DND-41 (cell line): ENCODE results near the gene ARHGAP45.
A peak's percentile ranks its signal among the peaks of the same experiment; 100 is the strongest.

Experiments
- ATAC-seq: fragments of 200-7000 bp; cut with Tn5 transposase; 3 replicates; pipeline ENCODE4 v1.9.1; 2021; ENCODE audit warnings: low read depth; ENCODE audit not compliant: insufficient read depth
- DNase-seq: peaks from one replicate; pipeline ENCODE4 v3.0.0-alpha.2; 2020
- H2AFZ ChIP-seq: 2 replicates; pipeline ENCODE4 v1.6.0; 2012; ENCODE audit warnings: low read depth, low read length
- H3K27ac ChIP-seq: 2 replicates; pipeline ENCODE4 v1.5.1; 2012; ENCODE audit warnings: low read length, inconsistent platforms
- H3K27me3 ChIP-seq: fragments of 200-600 bp; sonication (generic); 2 replicates; pipeline ENCODE4 v1.6.0; 2012; ENCODE audit warnings: low read length, mild to moderate bottlenecking, inconsistent platforms; ENCODE audit not compliant: insufficient read depth, poor library complexity
- H3K36me3 ChIP-seq: 2 replicates; pipeline ENCODE4 v1.5.1; 2012; ENCODE audit warnings: low read length, inconsistent platforms; ENCODE audit not compliant: insufficient read depth
- H3K4me1 ChIP-seq: 2 replicates; pipeline ENCODE4 v1.5.1; 2012; ENCODE audit warnings: mild to moderate bottlenecking, low read length; ENCODE audit not compliant: insufficient read depth
- H3K4me2 ChIP-seq: 2 replicates; pipeline ENCODE4 v1.6.0; 2012; ENCODE audit warnings: mild to moderate bottlenecking, moderate library complexity, low read length, inconsistent platforms; ENCODE audit not compliant: insufficient read depth
- H3K4me3 ChIP-seq, 2 experiments: fragments of 200-600 bp in 1 of 2; shearing (Covaris generic) in 1 of 2; 2 replicates each; pipeline ENCODE4 v1.5.1; 2012 to 2016; ENCODE audit warnings: inconsistent platforms in 2 of 2, low read length in 2 of 2, mild to moderate bottlenecking in 2 of 2, low read depth in 1 of 2, moderate library complexity in 1 of 2
- H3K79me2 ChIP-seq: 2 replicates; pipeline ENCODE4 v1.6.0; 2012; ENCODE audit warnings: low read length, inconsistent platforms; ENCODE audit not compliant: insufficient read depth
- H3K9ac ChIP-seq: 2 replicates; pipeline ENCODE4 v1.6.0; 2012; ENCODE audit warnings: low read depth, mild to moderate bottlenecking, inconsistent platforms, low read length, moderate library complexity
- H3K9me3 ChIP-seq: 2 replicates; pipeline ENCODE4 v1.5.1; 2012; ENCODE audit warnings: low read length, moderate library complexity, mild to moderate bottlenecking, inconsistent platforms; ENCODE audit not compliant: insufficient read depth, severe bottlenecking
- H4K20me1 ChIP-seq: 2 replicates; pipeline ENCODE4 v1.6.0; 2012; ENCODE audit warnings: low read length; ENCODE audit not compliant: insufficient read depth
- EZH2 ChIP-seq: IDR thresholded peaks from 3 replicates; pipeline ENCODE4 v1.6.1; 2012; ENCODE audit warnings: borderline replicate concordance, low read depth, mild to moderate bottlenecking, moderate library complexity, low read length, inconsistent platforms; ENCODE audit not compliant: severe bottlenecking
- TF ChIP-seq, protein P1 (sequence below): IDR thresholded peaks from 2 replicates; pipeline ENCODE4 v1.5.1; 2012; ENCODE audit warnings: borderline replicate concordance, low read length, moderate library complexity, mild to moderate bottlenecking; ENCODE audit not compliant: poor library complexity, severe bottlenecking; ENCODE audit errors: extremely low read depth

ARHGAP45 gene

DNA sequence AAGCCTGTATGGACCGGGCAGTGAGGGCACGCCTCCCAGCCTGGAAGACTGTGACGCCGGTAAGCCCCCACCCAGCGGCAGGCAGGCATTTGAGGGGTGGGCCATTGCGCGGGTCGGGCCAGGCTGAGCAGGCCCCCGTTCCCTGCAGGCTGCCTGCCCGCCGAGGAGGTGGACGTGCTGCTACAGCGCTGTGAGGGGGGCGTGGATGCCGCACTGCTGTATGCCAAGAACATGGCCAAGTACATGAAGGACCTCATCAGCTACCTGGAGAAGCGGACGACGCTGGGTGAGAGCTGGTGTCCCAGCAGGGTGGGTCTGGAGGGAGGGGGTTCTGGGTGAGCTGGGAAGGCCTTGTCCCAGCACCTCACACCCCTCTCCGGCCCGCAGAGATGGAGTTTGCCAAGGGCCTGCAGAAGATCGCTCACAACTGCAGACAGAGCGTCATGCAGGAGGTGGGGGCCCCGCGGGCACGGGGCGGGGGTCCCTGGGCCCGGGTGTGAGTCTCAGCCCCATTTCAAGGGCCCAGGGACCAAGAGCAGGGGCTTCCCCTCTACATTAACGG lies 7.1 kb downstream of the ARHGAP45 start:
- no peak for DNase-seq
- peak overlapping the region; percentile 80 for H3K27ac ChIP-seq
- no peak overlapping the region for H2AFZ ChIP-seq
- ATAC-seq, result no peak
- H3K27me3 ChIP-seq, result no peaks in the 10 kb centered on the region
- peak overlapping the region; percentile 66 for H3K4me2 ChIP-seq
- no peaks in the 10 kb centered on the region for H3K9me3 ChIP-seq
- H3K4me3 ChIP-seq, result peak overlapping the region in 1 of 2 experiments; percentile 38; a peak in 2 of 4 replicates
- TF ChIP-seq, protein P1, sequence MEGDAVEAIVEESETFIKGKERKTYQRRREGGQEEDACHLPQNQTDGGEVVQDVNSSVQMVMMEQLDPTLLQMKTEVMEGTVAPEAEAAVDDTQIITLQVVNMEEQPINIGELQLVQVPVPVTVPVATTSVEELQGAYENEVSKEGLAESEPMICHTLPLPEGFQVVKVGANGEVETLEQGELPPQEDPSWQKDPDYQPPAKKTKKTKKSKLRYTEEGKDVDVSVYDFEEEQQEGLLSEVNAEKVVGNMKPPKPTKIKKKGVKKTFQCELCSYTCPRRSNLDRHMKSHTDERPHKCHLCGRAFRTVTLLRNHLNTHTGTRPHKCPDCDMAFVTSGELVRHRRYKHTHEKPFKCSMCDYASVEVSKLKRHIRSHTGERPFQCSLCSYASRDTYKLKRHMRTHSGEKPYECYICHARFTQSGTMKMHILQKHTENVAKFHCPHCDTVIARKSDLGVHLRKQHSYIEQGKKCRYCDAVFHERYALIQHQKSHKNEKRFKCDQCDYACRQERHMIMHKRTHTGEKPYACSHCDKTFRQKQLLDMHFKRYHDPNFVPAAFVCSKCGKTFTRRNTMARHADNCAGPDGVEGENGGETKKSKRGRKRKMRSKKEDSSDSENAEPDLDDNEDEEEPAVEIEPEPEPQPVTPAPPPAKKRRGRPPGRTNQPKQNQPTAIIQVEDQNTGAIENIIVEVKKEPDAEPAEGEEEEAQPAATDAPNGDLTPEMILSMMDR, result no peak
- TF ChIP-seq EZH2, result no peak
- H3K79me2 ChIP-seq, result peaks cover 30% of the 10 kb centered on the region
- H3K9ac ChIP-seq, result peak overlapping the region; percentile 40
- peaks cover 47% of the 10 kb centered on the region for H3K4me1 ChIP-seq
- peaks cover 33% of the 10 kb centered on the region for H4K20me1 ChIP-seq
- H3K36me3 ChIP-seq, result peaks cover 56% of the 10 kb centered on the region

DNA sequence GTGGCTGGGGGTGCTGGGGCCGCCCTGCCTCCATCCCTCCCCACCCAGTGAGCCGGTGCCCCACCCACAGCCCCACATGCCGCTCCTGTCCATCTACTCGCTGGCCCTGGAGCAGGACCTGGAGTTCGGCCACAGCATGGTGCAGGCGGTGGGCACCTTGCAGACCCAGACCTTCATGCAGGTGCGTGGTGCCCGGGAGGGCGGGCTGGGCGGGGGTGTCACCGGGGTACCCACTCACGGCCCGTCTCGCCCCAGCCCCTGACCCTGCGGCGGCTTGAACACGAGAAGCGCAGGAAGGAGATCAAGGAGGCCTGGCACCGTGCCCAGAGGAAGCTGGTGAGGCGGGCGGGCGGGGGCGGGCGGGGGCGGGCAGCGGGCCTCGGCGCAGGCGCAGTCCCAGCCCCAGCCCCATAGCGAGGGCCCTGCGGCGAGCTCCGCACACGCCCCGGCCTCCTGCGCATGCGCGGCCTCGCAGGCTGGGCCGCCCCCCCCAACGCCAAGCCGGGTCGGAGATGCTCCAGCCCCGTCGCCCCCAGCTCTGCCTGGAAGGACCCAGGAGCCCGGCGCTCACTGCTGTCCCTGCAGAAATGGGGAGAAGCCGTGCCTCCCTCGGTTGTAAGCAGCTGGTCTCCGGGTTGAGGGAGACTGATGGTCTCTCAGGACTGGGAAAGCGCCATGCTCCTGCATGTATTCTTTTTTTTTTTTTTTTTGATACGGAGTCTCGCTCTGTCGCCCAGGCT lies 7.7 kb downstream of the ARHGAP45 start:
- H3K4me2 ChIP-seq, result peak overlapping the region; percentile 66
- TF ChIP-seq, protein P1, result no peak
- no peak for TF ChIP-seq EZH2
- ATAC-seq, result peak; percentile 65
- H3K9me3 ChIP-seq, result no peaks in the 10 kb centered on the region
- peak overlapping the region; percentile 73; the same call in 1 of the 2 replicates for H2AFZ ChIP-seq
- DNase-seq, result peak; percentile 93
- H3K4me3 ChIP-seq, result peak overlapping the region in 1 of 2 experiments; percentile 51; a peak in 2 of 4 replicates
- H3K4me1 ChIP-seq, result peaks cover 42% of the 10 kb centered on the region
- peaks cover 24% of the 10 kb centered on the region for H3K79me2 ChIP-seq
- peaks cover 28% of the 10 kb centered on the region for H4K20me1 ChIP-seq
- peaks cover 56% of the 10 kb centered on the region for H3K36me3 ChIP-seq
- no peaks in the 10 kb centered on the region for H3K27me3 ChIP-seq
- H3K27ac ChIP-seq, result peak overlapping the region; percentile 80
- peak overlapping the region; percentile 40 for H3K9ac ChIP-seq

DNA sequence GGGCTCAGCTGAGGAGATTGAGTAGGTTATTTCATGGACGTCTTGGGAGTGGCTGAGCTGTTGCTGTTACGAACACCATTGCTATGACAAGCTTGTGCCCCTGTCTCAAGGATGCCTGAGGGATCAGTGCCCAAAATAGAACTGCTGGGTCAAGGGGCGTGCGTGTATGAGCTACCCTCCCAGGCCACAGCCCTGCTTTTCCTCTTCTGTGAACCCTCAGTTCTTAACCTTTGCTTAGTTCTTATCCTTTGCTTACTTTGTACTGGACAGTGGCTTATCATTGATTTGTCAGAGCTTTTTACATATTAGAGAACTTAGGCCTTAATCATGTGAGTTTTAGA lies 9.0 kb downstream of the ARHGAP45 start:
- peaks cover 27% of the 10 kb centered on the region for H4K20me1 ChIP-seq
- TF ChIP-seq, protein P1, result no peak
- TF ChIP-seq EZH2, result no peak
- peak overlapping the region; percentile 52 for H3K27ac ChIP-seq
- H2AFZ ChIP-seq, result no peak overlapping the region
- no peaks in the 10 kb centered on the region for H3K9me3 ChIP-seq
- peaks cover 42% of the 10 kb centered on the region for H3K4me1 ChIP-seq
- H3K36me3 ChIP-seq, result peaks cover 59% of the 10 kb centered on the region
- H3K4me2 ChIP-seq, result no peak overlapping the region
- no peak overlapping the region for H3K4me3 ChIP-seq
- DNase-seq (no peak), ATAC-seq (no peak)
- H3K9ac ChIP-seq, result no peak overlapping the region; the same call in 1 of the 2 replicates
- H3K27me3 ChIP-seq, result no peaks in the 10 kb centered on the region
- peaks cover 17% of the 10 kb centered on the region for H3K79me2 ChIP-seq
